ENCODE data around the gene DAB2IP.

DAB2IP gene

GRCh38 chr9:121678501-121679022, 27.1 kb downstream of the DAB2IP start:
- no peak for TF ChIP-seq CTCF (IDR thresholded peaks at IDR 0.05; ENCODE audit: low read depth, low read length)
- no peak for DNase-seq (ENCODE audit: low read depth, low spot score)
- in situ Hi-C loops (cut with HindIII; ENCODE audit: low sequenced_read_pairs) = no loop called here
- H3K4me3 ChIP-seq (ENCODE audit: low read depth, low read length) = no peak overlapping the region

- in situ Hi-C loops (cut with HindIII; ENCODE audit: low sequenced_read_pairs) = no loop called here
- TF ChIP-seq CTCF (IDR thresholded peaks at IDR 0.05; ENCODE audit: low read depth, low read length) = no peak
- DNase-seq (ENCODE audit: low read depth, low spot score) = no peak
- H3K4me3 ChIP-seq (ENCODE audit: low read depth, low read length) = no peak overlapping the region
Measured at GRCh38 chr9:121679901-121680635, 28.6 kb downstream of the DAB2IP start.

- in situ Hi-C loops (cut with HindIII; ENCODE audit: low sequenced_read_pairs) = no loop called here
- TF ChIP-seq CTCF (IDR thresholded peaks at IDR 0.05; ENCODE audit: low read depth, low read length) = no peak
- no peak for DNase-seq (ENCODE audit: low read depth, low spot score)
- H3K4me3 ChIP-seq (ENCODE audit: low read depth, low read length) = no peak overlapping the region
Measured at GRCh38 chr9:121681404-121681803, 30.0 kb downstream of the DAB2IP start.

- in situ Hi-C loops (cut with HindIII; ENCODE audit: low sequenced_read_pairs) = no loop called here
- no peak for TF ChIP-seq CTCF (IDR thresholded peaks at IDR 0.05; ENCODE audit: low read depth, low read length)
- no peak overlapping the region for H3K4me3 ChIP-seq (ENCODE audit: low read depth, low read length)
- DNase-seq (ENCODE audit: low read depth, low spot score) = no peak
Measured at GRCh38 chr9:121682201-121682600, 30.8 kb downstream of the DAB2IP start.

GRCh38 chr9:121682926-121683515, 31.6 kb downstream of the DAB2IP start:
- no peak for DNase-seq (ENCODE audit: low read depth, low spot score)
- in situ Hi-C loops (cut with HindIII; ENCODE audit: low sequenced_read_pairs) = no loop called here
- no peak for TF ChIP-seq CTCF (IDR thresholded peaks at IDR 0.05; ENCODE audit: low read depth, low read length)
- H3K4me3 ChIP-seq (ENCODE audit: low read depth, low read length) = no peak overlapping the region

- DNase-seq (ENCODE audit: low read depth, low spot score) = no peak
- H3K4me3 ChIP-seq (ENCODE audit: low read depth, low read length) = no peak overlapping the region
- in situ Hi-C loops (cut with HindIII; ENCODE audit: low sequenced_read_pairs) = no loop called here
- no peak for TF ChIP-seq CTCF (IDR thresholded peaks at IDR 0.05; ENCODE audit: low read depth, low read length)
Measured at GRCh38 chr9:121683652-121684051, 32.2 kb downstream of the DAB2IP start.

Data from astrocyte of the spinal cord (primary cell).